GM21786 (cell line): Measurements from ENCODE around the gene SLC22A1.

Source experiments
- ATAC-seq: cut with Tn5 transposase; IDR thresholded peaks from one replicate; pipeline ENCODE4 v1.9.1; 2021; ENCODE audit not compliant: unreplicated experiment

Gene SLC22A1

GRCh38 chr6:160207618-160208017 is 86.0 kb downstream of the SLC22A1 start:
- ATAC-seq: no peak
